ENCODE measurements around the gene ADRM1. TPM values are rescaled to one million over a fixed set of nuclear protein-coding genes. Genes with fewer than 3 reads are reported as not detected.

Gene ADRM1
- total RNA-seq, 4 donors from 2014 or later = 41.8 to 126 (median 109) TPM

DNA sequence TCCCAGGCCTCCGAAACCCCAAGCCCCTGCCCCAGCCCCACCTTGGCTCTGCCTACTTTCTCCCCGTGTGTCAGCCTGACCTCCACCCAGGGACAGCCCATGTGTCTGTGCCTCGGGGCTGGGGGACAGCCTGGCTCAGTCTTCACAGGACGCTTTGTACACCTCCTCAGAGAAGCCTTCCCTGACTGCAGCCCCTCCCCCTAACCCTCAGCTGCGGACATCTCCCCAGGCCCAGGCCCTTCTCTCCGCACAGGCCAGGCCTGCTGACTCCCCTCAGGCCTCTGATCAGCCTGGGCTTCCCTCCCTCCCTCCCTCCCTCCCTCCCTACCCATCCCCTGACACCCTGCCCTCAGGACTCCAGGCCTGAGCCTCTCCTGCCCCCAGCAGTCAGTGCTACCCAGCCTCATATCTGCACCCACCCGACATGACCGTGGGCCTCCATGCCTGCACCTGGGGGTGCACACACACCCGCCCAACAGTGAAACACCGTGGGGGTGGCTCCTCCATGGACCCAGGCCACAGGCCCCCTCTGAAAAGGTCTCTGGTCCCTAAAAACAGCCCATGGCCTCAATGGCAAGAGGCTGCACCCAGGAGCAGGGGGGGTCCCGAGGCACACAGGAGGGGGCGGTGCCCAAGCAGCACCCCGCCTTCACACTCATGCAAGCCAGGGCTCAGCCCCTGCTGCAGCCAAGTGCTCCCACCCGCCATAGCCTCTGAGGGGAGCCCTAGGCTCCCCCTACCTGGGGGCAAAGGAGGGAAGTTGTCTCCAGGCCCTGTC, 51.4 kb downstream of the ADRM1 start:
- no peak for TF ChIP-seq EP300 (IDR thresholded peaks at IDR 0.05; ENCODE audit: low read depth)
- TF ChIP-seq POLR2AphosphoS5 (IDR thresholded peaks at IDR 0.05) = no peak
- TF ChIP-seq, protein P1, sequence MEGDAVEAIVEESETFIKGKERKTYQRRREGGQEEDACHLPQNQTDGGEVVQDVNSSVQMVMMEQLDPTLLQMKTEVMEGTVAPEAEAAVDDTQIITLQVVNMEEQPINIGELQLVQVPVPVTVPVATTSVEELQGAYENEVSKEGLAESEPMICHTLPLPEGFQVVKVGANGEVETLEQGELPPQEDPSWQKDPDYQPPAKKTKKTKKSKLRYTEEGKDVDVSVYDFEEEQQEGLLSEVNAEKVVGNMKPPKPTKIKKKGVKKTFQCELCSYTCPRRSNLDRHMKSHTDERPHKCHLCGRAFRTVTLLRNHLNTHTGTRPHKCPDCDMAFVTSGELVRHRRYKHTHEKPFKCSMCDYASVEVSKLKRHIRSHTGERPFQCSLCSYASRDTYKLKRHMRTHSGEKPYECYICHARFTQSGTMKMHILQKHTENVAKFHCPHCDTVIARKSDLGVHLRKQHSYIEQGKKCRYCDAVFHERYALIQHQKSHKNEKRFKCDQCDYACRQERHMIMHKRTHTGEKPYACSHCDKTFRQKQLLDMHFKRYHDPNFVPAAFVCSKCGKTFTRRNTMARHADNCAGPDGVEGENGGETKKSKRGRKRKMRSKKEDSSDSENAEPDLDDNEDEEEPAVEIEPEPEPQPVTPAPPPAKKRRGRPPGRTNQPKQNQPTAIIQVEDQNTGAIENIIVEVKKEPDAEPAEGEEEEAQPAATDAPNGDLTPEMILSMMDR (IDR thresholded peaks at IDR 0.05) = no peak
- TF ChIP-seq POLR2A (IDR thresholded peaks at IDR 0.05) = no peak
- peak overlapping the region; percentile 81 to 88 (median 84) for H3K27ac ChIP-seq
- no peaks in the 10 kb centered on the region for H3K27me3 ChIP-seq
- no peaks in the 10 kb centered on the region for H3K36me3 ChIP-seq
- in situ Hi-C loops (cut with MboI; ENCODE audit: low pct_ligation_motif_present in 1 of 4, low pct_unique_long_range_greater_than_20kb in 1 of 4, low sequenced_read_pairs in 3 of 4) (no loop called here), intact Hi-C loops (cut with DNase I; ENCODE audit: low total_unique reads) (no loop called here)
- no peak overlapping the region for H3K4me3 ChIP-seq
- H3K9me3 ChIP-seq = no peaks in the 10 kb centered on the region
- no peak for DNase-seq
- H3K4me1 ChIP-seq = peaks cover 48 to 67% (median 52%) of the 10 kb centered on the region in 4 donors
- 79% methylated on average over 14 of the region's 14 CpGs; no CpG with 5 or more reads in 1 of the 2 donors for WGBS, 2 donors (ENCODE audit: low coverage in 1 of 2)

DNA sequence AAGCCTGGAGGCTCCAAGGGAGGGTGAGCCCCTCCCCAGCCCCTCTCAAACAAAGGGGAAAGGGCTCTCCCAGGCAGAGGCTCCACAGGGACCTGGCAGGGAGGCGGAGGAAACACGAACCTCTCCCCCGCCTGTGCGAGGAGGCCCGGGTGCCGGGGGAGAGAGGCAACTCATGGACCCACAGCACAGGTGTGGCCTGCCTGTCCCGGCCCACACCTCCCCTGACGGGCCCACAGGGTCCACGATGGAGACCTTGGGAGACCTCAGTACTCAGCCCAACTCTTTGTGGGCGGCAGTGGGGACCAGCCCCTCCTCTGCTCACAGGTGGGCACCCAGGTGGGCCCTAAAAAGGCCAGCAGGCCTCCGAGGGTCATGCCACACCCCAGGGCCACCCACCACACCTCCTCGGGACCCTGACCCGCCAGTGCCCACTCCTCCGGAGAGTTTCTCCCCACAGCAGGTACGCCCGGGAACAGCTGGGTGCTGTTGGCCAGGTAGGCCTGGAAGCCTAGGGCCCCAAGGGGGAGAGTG, 52.1 kb downstream of the ADRM1 start:
- WGBS, 2 donors (ENCODE audit: low coverage in 1 of 2) = 65 to 100% methylated on average over 2 to 15 of the region's 16 CpGs

DNA sequence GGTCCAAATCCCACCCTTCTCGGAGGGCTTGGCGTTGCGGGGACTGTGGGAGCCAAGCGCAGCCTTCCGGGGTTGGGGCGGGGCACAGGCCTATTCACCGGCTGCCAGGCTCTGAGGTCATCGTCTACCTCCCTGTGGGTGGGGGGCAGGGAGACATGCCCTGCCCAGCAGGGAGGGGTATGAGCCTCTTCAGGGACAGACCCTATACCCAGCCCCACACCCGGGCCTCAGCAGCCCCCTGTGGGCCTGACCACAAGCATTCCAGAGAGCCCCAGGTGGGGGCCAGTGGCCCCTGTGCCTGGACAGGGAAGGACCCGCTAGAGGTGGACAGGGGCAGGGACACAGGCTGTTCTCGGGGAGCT, 52.7 kb downstream of the ADRM1 start:
- Histone ChIP-seq H3K4me1 (peaks cover 50 to 71% (median 54%) of the 10 kb centered on the region in 4 donors), H3K27ac (peak overlapping the region; percentile 81 to 88 (median 84)), H3K36me3 (no peaks in the 10 kb centered on the region), H3K9me3 (no peaks in the 10 kb centered on the region), H3K27me3 (no peaks in the 10 kb centered on the region), H3K4me3 (no peak overlapping the region)
- in situ Hi-C loops (cut with MboI; ENCODE audit: low pct_ligation_motif_present in 1 of 4, low pct_unique_long_range_greater_than_20kb in 1 of 4, low sequenced_read_pairs in 3 of 4) = no loop called here
- intact Hi-C loops (cut with DNase I; ENCODE audit: low total_unique reads) = no loop called here
- WGBS, 2 donors (ENCODE audit: low coverage in 1 of 2) = 32% methylated on average over 11 of the region's 11 CpGs; no CpG with 5 or more reads in 1 of the 2 donors
- no peak for DNase-seq
- no peak for TF ChIP-seq POLR2A (IDR thresholded peaks at IDR 0.05)
- TF ChIP-seq, protein P1 (IDR thresholded peaks at IDR 0.05) = no peak

More for the DNA sequence above, 52.1 kb downstream of the ADRM1 start:
- TF ChIP-seq, protein P1 (IDR thresholded peaks at IDR 0.05) = no peak
- TF ChIP-seq POLR2A (IDR thresholded peaks at IDR 0.05) = no peak
- TF ChIP-seq EP300 (IDR thresholded peaks at IDR 0.05; ENCODE audit: low read depth) = no peak
- no peak overlapping the region for H3K4me3 ChIP-seq
- in situ Hi-C loops (cut with MboI; ENCODE audit: low pct_ligation_motif_present in 1 of 4, low pct_unique_long_range_greater_than_20kb in 1 of 4, low sequenced_read_pairs in 3 of 4) = no loop called here
- no peaks in the 10 kb centered on the region for H3K9me3 ChIP-seq
- H3K4me1 ChIP-seq = peaks cover 50 to 74% (median 55%) of the 10 kb centered on the region in 4 donors
- intact Hi-C loops (cut with DNase I; ENCODE audit: low total_unique reads) = no loop called here
- H3K36me3 ChIP-seq = no peaks in the 10 kb centered on the region
- peak overlapping the region; percentile 81 to 88 (median 84) for H3K27ac ChIP-seq
- no peaks in the 10 kb centered on the region for H3K27me3 ChIP-seq
- no peak for DNase-seq

DNA sequence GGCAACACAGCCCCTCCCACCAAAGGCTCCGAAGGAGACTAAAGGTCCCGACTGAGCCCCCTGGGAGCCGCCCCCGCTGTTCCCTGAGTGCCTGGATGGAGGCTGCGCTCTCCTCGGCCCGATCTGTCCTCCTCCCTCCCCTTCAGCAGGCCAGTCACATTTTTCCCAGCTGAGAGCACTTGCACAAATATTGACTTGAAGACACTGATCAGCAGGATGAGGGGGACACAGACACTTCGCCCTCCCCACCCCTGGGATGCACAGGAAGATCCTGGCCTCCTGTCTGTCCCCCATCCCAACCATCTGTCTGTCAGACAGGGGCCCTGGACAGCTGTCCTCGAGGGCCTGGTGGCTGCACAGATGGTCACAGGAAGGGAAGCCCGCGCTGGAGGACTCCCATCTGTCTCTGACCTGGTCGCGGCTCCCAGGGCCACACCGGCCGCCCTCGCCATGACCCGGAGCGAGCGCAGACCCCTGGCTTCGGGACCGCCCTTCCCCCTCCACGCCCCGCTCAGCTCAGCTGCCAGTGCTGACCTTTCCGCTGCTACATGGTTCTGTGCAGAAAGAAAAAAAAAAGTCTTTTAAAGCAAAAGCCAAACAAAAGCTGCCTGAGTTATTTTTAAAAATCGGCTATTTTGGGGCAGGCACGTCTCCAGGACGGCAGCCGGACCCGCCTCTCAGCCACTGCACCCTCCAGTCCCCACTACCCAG, 53.2 kb downstream of the ADRM1 start:
- intact Hi-C loops (cut with DNase I; ENCODE audit: low total_unique reads) = no loop called here
- H3K27ac ChIP-seq = peak overlapping the region; percentile 81 to 88 (median 84)
- H3K36me3 ChIP-seq = no peaks in the 10 kb centered on the region
- DNase-seq = no peak
- in situ Hi-C loops (cut with MboI; ENCODE audit: low pct_ligation_motif_present in 1 of 4, low pct_unique_long_range_greater_than_20kb in 1 of 4, low sequenced_read_pairs in 3 of 4) = no loop called here
- H3K27me3 ChIP-seq = no peaks in the 10 kb centered on the region
- H3K4me3 ChIP-seq = peak overlapping the region in 1 of 4 donors; percentile 8
- no peaks in the 10 kb centered on the region for H3K9me3 ChIP-seq
- TF ChIP-seq, protein P1 (IDR thresholded peaks at IDR 0.05) = no peak
- peak in 1 of 3 donors; percentile 10 for TF ChIP-seq POLR2AphosphoS5 (IDR thresholded peaks at IDR 0.05)
- H3K4me1 ChIP-seq = peaks cover 54 to 76% (median 59%) of the 10 kb centered on the region in 4 donors
- WGBS, 2 donors (ENCODE audit: low coverage in 1 of 2) = 57% methylated on average over 28 of the region's 29 CpGs; no CpG with 5 or more reads in 1 of the 2 donors

All from transverse colon (tissue), 4 donors.